ENCODE results near the gene ARHGAP29. TPM values are rescaled to one million over a fixed set of nuclear protein-coding genes. Genes with fewer than 3 reads are reported as not detected.

Gene ARHGAP29
- total RNA-seq, 1 donor from 2014 or later = 66.5 TPM

DNA sequence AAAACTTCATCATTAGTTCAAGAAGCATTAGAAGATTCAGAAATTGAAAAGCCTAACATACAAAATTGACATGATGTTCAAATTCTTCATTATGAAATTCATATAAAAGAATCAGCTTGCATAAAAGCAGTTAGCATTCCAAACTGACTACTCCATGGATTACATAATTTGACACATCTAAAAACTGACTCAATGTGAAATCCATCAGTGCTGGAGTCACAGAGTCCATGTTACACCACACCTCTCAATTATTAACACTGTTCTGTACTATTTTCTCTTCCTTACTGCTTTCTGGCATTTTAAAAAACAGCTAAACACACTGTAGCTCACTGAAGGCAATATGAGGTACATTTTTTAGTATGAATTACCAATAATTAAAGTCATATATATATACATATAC, 28.0 kb downstream of the ARHGAP29 start:
- intact Hi-C loops (cut with DNase I) = no loop called here
- no peak for ATAC-seq
- Histone ChIP-seq H3K36me3 (peaks cover 16% of the 10 kb centered on the region), H3K4me3 (no peak overlapping the region), H3K4me1 (peaks cover 4% of the 10 kb centered on the region), H3K27ac (no peak overlapping the region), H3K9me3 (no peaks in the 10 kb centered on the region), H3K27me3 (no peaks in the 10 kb centered on the region)
- TF ChIP-seq, protein P1, sequence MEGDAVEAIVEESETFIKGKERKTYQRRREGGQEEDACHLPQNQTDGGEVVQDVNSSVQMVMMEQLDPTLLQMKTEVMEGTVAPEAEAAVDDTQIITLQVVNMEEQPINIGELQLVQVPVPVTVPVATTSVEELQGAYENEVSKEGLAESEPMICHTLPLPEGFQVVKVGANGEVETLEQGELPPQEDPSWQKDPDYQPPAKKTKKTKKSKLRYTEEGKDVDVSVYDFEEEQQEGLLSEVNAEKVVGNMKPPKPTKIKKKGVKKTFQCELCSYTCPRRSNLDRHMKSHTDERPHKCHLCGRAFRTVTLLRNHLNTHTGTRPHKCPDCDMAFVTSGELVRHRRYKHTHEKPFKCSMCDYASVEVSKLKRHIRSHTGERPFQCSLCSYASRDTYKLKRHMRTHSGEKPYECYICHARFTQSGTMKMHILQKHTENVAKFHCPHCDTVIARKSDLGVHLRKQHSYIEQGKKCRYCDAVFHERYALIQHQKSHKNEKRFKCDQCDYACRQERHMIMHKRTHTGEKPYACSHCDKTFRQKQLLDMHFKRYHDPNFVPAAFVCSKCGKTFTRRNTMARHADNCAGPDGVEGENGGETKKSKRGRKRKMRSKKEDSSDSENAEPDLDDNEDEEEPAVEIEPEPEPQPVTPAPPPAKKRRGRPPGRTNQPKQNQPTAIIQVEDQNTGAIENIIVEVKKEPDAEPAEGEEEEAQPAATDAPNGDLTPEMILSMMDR (IDR thresholded peaks at IDR 0.05) = no peak
- no peak for DNase-seq

DNA sequence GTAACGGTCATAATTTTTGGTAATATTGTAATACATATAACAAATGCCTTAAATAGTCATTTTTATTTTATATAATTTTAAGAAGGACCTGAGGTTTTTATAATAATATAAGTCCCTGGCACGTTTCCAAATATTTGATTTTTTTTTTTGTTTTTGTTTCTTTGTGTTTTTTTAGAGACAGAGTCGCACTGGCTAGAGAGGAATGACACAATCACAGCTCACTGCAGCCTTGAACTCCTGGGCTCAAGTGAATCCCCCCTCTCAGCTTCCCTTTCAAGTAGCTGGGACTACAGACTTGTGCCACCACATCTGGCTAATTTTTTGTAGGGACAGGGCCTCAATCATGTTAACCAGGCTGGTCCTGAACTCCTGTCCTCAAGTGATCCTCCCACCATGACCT, 29.7 kb downstream of the ARHGAP29 start:
- Histone ChIP-seq H3K4me1 (peaks cover 4% of the 10 kb centered on the region), H3K27ac (no peak overlapping the region), H3K4me3 (no peak overlapping the region), H3K27me3 (no peaks in the 10 kb centered on the region), H3K9me3 (no peaks in the 10 kb centered on the region), H3K36me3 (peaks cover 33% of the 10 kb centered on the region)
- intact Hi-C loops (cut with DNase I) = no loop called here
- TF ChIP-seq, protein P1 (IDR thresholded peaks at IDR 0.05) = no peak
- ATAC-seq (no peak), DNase-seq (no peak)

DNA sequence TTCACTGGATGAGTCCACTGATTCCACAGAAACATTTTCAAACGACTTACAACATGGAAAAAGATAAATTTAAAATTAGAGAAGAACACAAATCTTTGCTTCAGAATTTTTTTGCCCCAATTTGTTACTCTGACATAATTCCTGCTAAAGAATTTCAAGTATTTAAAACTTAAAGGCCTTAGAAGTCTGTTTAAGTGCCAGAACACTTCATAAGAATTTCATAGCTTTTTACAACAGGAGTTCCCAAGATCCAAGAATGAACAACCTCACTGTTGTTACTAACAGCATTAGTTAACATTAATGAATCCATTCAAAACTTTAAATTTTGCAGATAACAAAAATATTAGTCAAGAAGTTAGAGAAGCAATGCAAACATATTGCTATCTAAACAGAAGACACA, 31.7 kb downstream of the ARHGAP29 start:
- intact Hi-C loops (cut with DNase I) = no loop called here
- H3K36me3 ChIP-seq = peaks cover 49% of the 10 kb centered on the region
- no peaks in the 10 kb centered on the region for H3K27me3 ChIP-seq
- no peak for ATAC-seq
- no peak overlapping the region for H3K4me3 ChIP-seq
- peaks cover 4% of the 10 kb centered on the region for H3K4me1 ChIP-seq
- no peak overlapping the region for H3K27ac ChIP-seq
- TF ChIP-seq, protein P1 (IDR thresholded peaks at IDR 0.05) = no peak
- H3K9me3 ChIP-seq = no peaks in the 10 kb centered on the region
- DNase-seq = no peak

DNA sequence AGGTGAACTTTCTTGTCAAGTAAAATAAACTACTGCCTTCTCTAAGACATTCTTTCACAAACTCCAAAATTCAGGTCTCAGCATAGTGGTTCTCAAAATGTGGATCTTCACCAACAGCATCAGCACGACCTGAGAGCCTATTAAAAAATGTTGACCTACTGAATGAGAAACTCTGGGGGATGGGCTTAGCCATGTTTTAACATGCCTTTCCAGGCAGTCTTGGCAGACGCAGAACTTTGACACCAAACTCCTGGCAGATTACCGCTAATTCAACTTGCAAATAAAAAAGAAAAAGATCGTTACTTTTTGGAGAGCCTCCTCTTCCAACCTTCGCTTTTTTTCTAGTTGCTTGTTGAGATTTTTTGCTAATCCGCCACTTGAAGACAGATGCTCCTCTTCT, 35.1 kb downstream of the ARHGAP29 start:
- H3K9me3 ChIP-seq = no peaks in the 10 kb centered on the region
- H3K27ac ChIP-seq = no peak overlapping the region
- no peak overlapping the region for H3K4me3 ChIP-seq
- H3K4me1 ChIP-seq = no peaks in the 10 kb centered on the region
- DNase-seq = no peak
- no peaks in the 10 kb centered on the region for H3K27me3 ChIP-seq
- no peak for ATAC-seq
- intact Hi-C loops (cut with DNase I) = no loop called here
- H3K36me3 ChIP-seq = peaks cover 58% of the 10 kb centered on the region
- TF ChIP-seq, protein P1 (IDR thresholded peaks at IDR 0.05) = no peak

DNA sequence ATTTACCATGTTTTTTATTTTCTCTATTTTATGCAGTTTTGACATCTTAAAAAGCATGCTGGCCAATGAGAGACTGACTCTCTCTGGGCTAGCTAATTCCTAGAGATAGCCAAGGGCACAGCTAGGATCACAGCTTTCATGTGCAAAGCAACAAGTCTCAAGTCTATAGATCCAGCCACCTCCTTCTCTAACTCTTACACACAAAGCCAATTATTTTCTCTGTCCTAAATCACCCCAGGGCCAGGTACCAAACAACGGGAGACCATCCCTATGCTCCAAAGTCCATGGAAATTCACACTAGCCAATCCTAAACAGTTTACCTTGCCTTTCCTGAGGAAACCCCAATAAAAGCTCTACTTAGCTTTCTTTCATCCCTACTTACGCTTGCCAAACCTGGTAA, 38.0 kb downstream of the ARHGAP29 start:
- intact Hi-C loops (cut with DNase I) = no loop called here
- Histone ChIP-seq H3K4me1 (no peaks in the 10 kb centered on the region), H3K27me3 (no peaks in the 10 kb centered on the region), H3K27ac (no peak overlapping the region), H3K4me3 (no peak overlapping the region), H3K9me3 (no peaks in the 10 kb centered on the region), H3K36me3 (peaks cover 42% of the 10 kb centered on the region)
- DNase-seq = no peak
- TF ChIP-seq, protein P1 (IDR thresholded peaks at IDR 0.05) = no peak
- no peak for ATAC-seq
